Measurements from ENCODE around the gene KCNIP1.

The KCNIP1 gene

GRCh38 chr5:170483701-170484458 lies 19.9 kb upstream of the KCNIP1 start:
- DNase-seq, result no peak

- DNase-seq, result no peak
Measured at GRCh38 chr5:170484459-170484831, 19.4 kb upstream of the KCNIP1 start.

GRCh38 chr5:170484847-170485615 lies 18.8 kb upstream of the KCNIP1 start:
- no peak for DNase-seq

GRCh38 chr5:170485616-170485911 lies 18.3 kb upstream of the KCNIP1 start:
- no peak for DNase-seq

GRCh38 chr5:170486371-170486770 lies 17.4 kb upstream of the KCNIP1 start:
- DNase-seq, result peak; percentile 27

- peak; percentile 23 for DNase-seq
Measured at GRCh38 chr5:170488570-170488969, 15.2 kb upstream of the KCNIP1 start.

GRCh38 chr5:170489199-170489598 lies 14.6 kb upstream of the KCNIP1 start:
- DNase-seq, result no peak

GRCh38 chr5:170490381-170490780 lies 13.4 kb upstream of the KCNIP1 start:
- DNase-seq, result no peak

- peak; percentile 97 for DNase-seq
Measured at GRCh38 chr5:170491479-170491878, 12.3 kb upstream of the KCNIP1 start.

- DNase-seq, result no peak
Measured at GRCh38 chr5:170493028-170493820, 10.6 kb upstream of the KCNIP1 start.

GRCh38 chr5:170494041-170494440 lies 9.8 kb upstream of the KCNIP1 start:
- no peak for DNase-seq

- DNase-seq, result no peak
Measured at GRCh38 chr5:170495825-170496661, 7.8 kb upstream of the KCNIP1 start.

- DNase-seq, result no peak
Measured at GRCh38 chr5:170496662-170497028, 7.2 kb upstream of the KCNIP1 start.

- DNase-seq, result peak; percentile 21
Measured at GRCh38 chr5:170497311-170498038, 6.3 kb upstream of the KCNIP1 start.

GRCh38 chr5:170498811-170499351 lies 4.9 kb upstream of the KCNIP1 start:
- DNase-seq, result no peak

GRCh38 chr5:170499621-170500020 lies 4.2 kb upstream of the KCNIP1 start:
- DNase-seq, result no peak

- DNase-seq, result no peak
Measured at GRCh38 chr5:170501361-170501760, 2.5 kb upstream of the KCNIP1 start.

GRCh38 chr5:170501931-170502330 lies 1.9 kb upstream of the KCNIP1 start:
- no peak for DNase-seq

GRCh38 chr5:170504616-170505266 lies 921 bp downstream of the KCNIP1 start:
- DNase-seq, result no peak

GRCh38 chr5:170508036-170508435 lies 4.2 kb downstream of the KCNIP1 start:
- no peak for DNase-seq
